ENCODE results near the gene C10orf62. TPM values are rescaled to one million over a fixed set of nuclear protein-coding genes. Genes with fewer than 3 reads are reported as not detected.
A peak's percentile ranks its signal among the peaks of the same experiment; 100 is the strongest.

C10orf62 gene
- total and polyA plus RNA-seq, 2 of the 8 experiments (the other 6 are each of a cell fraction or from before 2014, with no cell fraction given), result 0.05 TPM; not detected in 1

DNA sequence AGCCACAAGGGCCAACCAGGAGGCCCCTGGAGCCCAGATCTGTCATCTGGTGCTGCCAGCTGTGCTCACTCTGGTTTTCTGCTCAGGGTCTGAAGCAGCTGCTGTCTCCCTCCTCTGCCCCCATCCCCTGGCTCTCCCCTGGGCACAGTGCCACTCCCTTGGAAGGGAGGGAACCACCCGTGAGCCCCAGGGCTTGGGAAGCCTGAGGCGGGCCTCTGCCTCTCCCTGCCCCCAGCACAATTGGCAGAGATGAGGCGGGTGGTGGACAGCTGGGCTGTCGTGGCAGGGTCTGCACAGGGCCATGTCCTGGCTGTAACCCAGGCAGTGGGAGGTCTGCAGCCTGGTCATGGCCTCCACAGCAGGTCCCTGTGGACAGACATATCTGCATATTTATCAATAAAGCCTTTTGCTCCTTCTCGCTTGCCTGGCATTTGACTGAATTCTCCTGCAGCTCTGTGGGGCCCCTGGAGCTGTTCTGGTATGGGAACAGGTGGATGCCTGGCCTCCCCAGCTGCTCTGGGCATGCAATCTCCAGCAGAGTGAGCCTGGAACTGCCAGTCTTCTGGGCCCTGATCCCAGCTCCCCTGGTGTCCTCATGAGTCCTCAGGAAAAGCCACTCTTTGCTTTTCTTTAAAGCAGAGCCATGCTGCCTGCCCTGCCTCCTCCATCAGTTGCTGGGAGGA lies 18.6 kb upstream of the C10orf62 start:
- Histone ChIP-seq H4K20me1 (replicated peaks in 1 of 2; ENCODE audit: control insufficient read depth in 1 of 2, insufficient read depth in 2 of 2, low read length in 2 of 2) (peaks cover 0 to 2% of the 10 kb centered on the region in 2 experiments), H3K79me1 (ENCODE audit: low read depth, low read length) (no peaks in the 10 kb centered on the region), H3K4me3 (ENCODE audit: extremely low read depth in 1 of 4, insufficient read depth in 2 of 4, low read depth in 3 of 4, low read length in 4 of 4) (no peak overlapping the region), H3K23ac (ENCODE audit: insufficient read length) (no peak overlapping the region), H2AFZ (ENCODE audit: low read length) (no peak overlapping the region), H3K4me2 (ENCODE audit: insufficient read depth in 1 of 2, low read depth in 2 of 2, low read length in 2 of 2) (no peak overlapping the region), H3K18ac (ENCODE audit: extremely low read depth, low read length) (no peak overlapping the region), H2AK5ac (ENCODE audit: low read depth, low read length) (0 out of 2 replicates have a peak overlapping the region, but pooled peaks have one; percentile 6), H3K27me3 (replicated peaks in 1 of 4; ENCODE audit: control insufficient read depth in 3 of 4, extremely low read depth in 1 of 4, insufficient read depth in 3 of 4, low read length in 3 of 4) (no peaks in the 10 kb centered on the region), H3K23me2 (ENCODE audit: low read depth, low read length) (no peaks in the 10 kb centered on the region), H3K9ac (replicated peaks in 1 of 4; ENCODE audit: extremely low read depth in 1 of 4, low read depth in 3 of 4, low read length in 3 of 4) (no peak overlapping the region), H2BK12ac (ENCODE audit: low read depth, low read length) (no peak overlapping the region), H3K27ac (ENCODE audit: low read depth, low read length) (no peak overlapping the region), H4K5ac (ENCODE audit: insufficient read length, low read depth, low read length) (no peak overlapping the region), H2BK15ac (ENCODE audit: low read length) (no peak overlapping the region), H3K79me2 (ENCODE audit: control insufficient read depth in 1 of 2, insufficient read depth in 2 of 2, low read length in 2 of 2) (no peaks in the 10 kb centered on the region), H2BK20ac (ENCODE audit: low read length) (no peak overlapping the region), H2BK120ac (replicated peaks; ENCODE audit: low read depth, low read length) (no peak overlapping the region), H3K4ac (replicated peaks; ENCODE audit: insufficient read length, low read depth, low read length) (no peak overlapping the region), H3K56ac (replicated peaks; ENCODE audit: insufficient read length, low read depth, low read length) (no peak overlapping the region), H4K91ac (replicated peaks; ENCODE audit: insufficient read length, low read length) (no peak overlapping the region), H3K9me3 (ENCODE audit: insufficient read depth in 2 of 2, low read depth in 1 of 2, low read length in 1 of 2) (no peaks in the 10 kb centered on the region), H3K14ac (ENCODE audit: insufficient read length) (no peak overlapping the region), H4K8ac (ENCODE audit: extremely low read depth, insufficient read depth, low read length) (no peak overlapping the region; the same call in 1 of the 2 replicates), H3K36me3 (ENCODE audit: control insufficient read depth in 2 of 4, insufficient read depth in 4 of 4, low read length in 3 of 4) (peaks cover 0 to 14% (median 2%) of the 10 kb centered on the region in 4 experiments; a peak in 4 of 8 replicates), H2BK5ac (ENCODE audit: low read depth, low read length) (no peak overlapping the region), H3K4me1 (replicated peaks in 1 of 4; ENCODE audit: control insufficient read depth in 3 of 4, insufficient read depth in 4 of 4, low read length in 3 of 4) (peaks cover 2 to 6% (median 4%) of the 10 kb centered on the region in 4 experiments; a peak in 3 of 7 replicates)
- no peak for FAIRE-seq
- CTCF ChIA-PET (ENCODE audit: partially characterized antibody), result interaction anchor here (0.9 to 12.9 kb wide), 19 partner anchors 13 to 156 kb away, joined by 3 to 169 read pairs (median 10); partner anchors contain the start of genes C10orf62, HOGA1 and PI4K2A
- POLR2A ChIA-PET (ENCODE audit: partially characterized antibody), result interaction anchor here (1.4 kb wide), 2 partner anchors 16 to 40 kb away, joined by 3 to 7 read pairs; no protein-coding TSS in a partner anchor
- WGBS, 2 experiments (ENCODE audit: extremely low coverage in 1 of 2, insufficient coverage in 1 of 2, insufficient read length in 1 of 2, insufficient replicate concordance in 2 of 2, low coverage in 1 of 2, low lambda C conversion rate in 2 of 2, missing lambda C conversion rate in 1 of 2), result 96% methylated on average over 5 of the region's 5 CpGs; no CpG with 5 or more reads in 1 of the 2 experiments
- no peak for DNase-seq (ENCODE audit: low read depth in 1 of 2, low spot score in 2 of 2)
- no peak for TF ChIP-seq CHD2 (IDR thresholded peaks at IDR 0.05; ENCODE audit: low read length)
- TF ChIP-seq ATF2 (IDR thresholded peaks at IDR 0.05; ENCODE audit: low read length), result no peak
- TF ChIP-seq SAP30 (IDR thresholded peaks at IDR 0.05; ENCODE audit: insufficient read depth, insufficient replicate concordance, low read length), result no peak
- TF ChIP-seq MAX (IDR thresholded peaks at IDR 0.05), result no peak
- TF ChIP-seq RAD21 (IDR thresholded peaks at IDR 0.05 in 1 of 2, conservative IDR thresholded peaks at IDR 0.05 in 1 of 2; ENCODE audit: low read depth in 2 of 2, low read length in 2 of 2), result no peak
- TF ChIP-seq HDAC6 (IDR thresholded peaks at IDR 0.05; ENCODE audit: low read depth, low read length), result no peak
- no peak for TF ChIP-seq KDM1A (IDR thresholded peaks at IDR 0.05; ENCODE audit: borderline replicate concordance, low read length)
- no peak for TF ChIP-seq CTBP2 (IDR thresholded peaks at IDR 0.05; ENCODE audit: borderline replicate concordance, insufficient read depth, insufficient read length, low read length)
- no peak for TF ChIP-seq TCF12 (IDR thresholded peaks at IDR 0.05; ENCODE audit: low read depth, low read length)
